PC-3 (cell line): ENCODE results near the gene NRAP. TPM values are rescaled to one million over a fixed set of nuclear protein-coding genes. Genes with fewer than 3 reads are reported as not detected.

ENCODE experiments used
- ATAC-seq: fragments of 200-7000 bp; cut with Tn5 transposase; 2 replicates; pipeline ENCODE4 v1.9.1; 2020; ENCODE audit warnings: mild to moderate bottlenecking, moderate library complexity
- BruUV-seq: library from RNA; stranded (reverse); fragments of 400-500 nt; replicated peaks from 2 replicates; lab custom pipeline; 2021; lab: Mats Ljungman, UMichigan
- CTCF ChIA-PET: fragments of 300-600 bp; sonication (Branson Sonifier 250); formaldehyde crosslinking; loops from one replicate; lab custom pipeline; 2022; ENCODE audit warnings: antibody characterized with exemption; lab: Charles Lee
- POLR2A ChIA-PET: fragments of 300-600 bp; sonication (Branson Sonifier 250); formaldehyde crosslinking; loops from one replicate; lab custom pipeline; 2022; ENCODE audit warnings: antibody characterized with exemption; ENCODE audit not compliant: unreplicated experiment; lab: Charles Lee
- DNase-seq: peaks from one replicate; pipeline ENCODE4 v3.0.0-alpha.2; 2015
- H2AFZ ChIP-seq: fragments of 300-600 bp; sonication (generic); 2 replicates; pipeline ENCODE4 v1.6.0; 2016; ENCODE audit warnings: antibody characterized with exemption, low read length
- H3F3A ChIP-seq: fragments of 300-600 bp; sonication (generic); one replicate; pipeline ENCODE4 v1.6.0; 2017; ENCODE audit warnings: antibody characterized with exemption, low read length, control low read depth, mild to moderate bottlenecking; ENCODE audit not compliant: unreplicated experiment
- H3K27ac ChIP-seq: fragments of 300-600 bp; sonication (generic); 2 replicates; pipeline ENCODE4 v1.5.1; 2016; ENCODE audit warnings: mild to moderate bottlenecking, low read length
- H3K27me3 ChIP-seq: fragments of 300-600 bp; sonication (generic); 2 replicates; pipeline ENCODE4 v1.6.1; 2016; ENCODE audit warnings: low read length, mixed read lengths
- H3K36me3 ChIP-seq: fragments of 300-600 bp; sonication (generic); 2 replicates; pipeline ENCODE4 v1.6.1; 2016; ENCODE audit warnings: low read depth, mixed run types, low read length, mixed read lengths
- H3K4me1 ChIP-seq: fragments of 300-600 bp; sonication (generic); 2 replicates; pipeline ENCODE4 v1.5.1; 2016; ENCODE audit warnings: low read length; ENCODE audit not compliant: insufficient read depth
- H3K4me2 ChIP-seq: fragments of 300-600 bp; sonication (generic); 2 replicates; pipeline ENCODE4 v1.6.0; 2016; ENCODE audit warnings: low read length
- H3K4me3 ChIP-seq: fragments of 300-600 bp; sonication (generic); 2 replicates; pipeline ENCODE4 v1.5.1; 2016; ENCODE audit warnings: mild to moderate bottlenecking, low read length, mixed read lengths
- H3K79me2 ChIP-seq: fragments of 300-600 bp; sonication (generic); 2 replicates; pipeline ENCODE4 v1.6.1; 2017; ENCODE audit warnings: low read length, mixed read lengths
- H3K9ac ChIP-seq: fragments of 300-600 bp; sonication (generic); 2 replicates; pipeline ENCODE4 v1.6.0; 2016; ENCODE audit warnings: mild to moderate bottlenecking, low read length
- H3K9me2 ChIP-seq: fragments of 300-600 bp; sonication (generic); replicated peaks from 2 replicates; pipeline ENCODE4 v1.6.1; 2016; ENCODE audit warnings: mixed run types, low read length, mixed read lengths
- H3K9me3 ChIP-seq: fragments of 300-600 bp; sonication (generic); 2 replicates; pipeline ENCODE4 v1.6.1; 2016; ENCODE audit warnings: low read length, mixed read lengths
- H4K20me1 ChIP-seq: fragments of 300-600 bp; sonication (generic); 2 replicates; pipeline ENCODE4 v1.6.1; 2016; ENCODE audit warnings: low read length, mixed read lengths
- CTCF ChIP-seq: fragments of 300-600 bp; sonication (generic); conservative IDR thresholded peaks from 2 replicates; pipeline ENCODE4 v1.5.1; 2017; ENCODE audit warnings: antibody characterized with exemption, low read depth, mild to moderate bottlenecking, low read length
- EZH2 ChIP-seq: fragments of 300-600 bp; sonication (generic); IDR thresholded peaks from one replicate; pipeline ENCODE4 v1.6.1; 2017; ENCODE audit warnings: antibody characterized with exemption, mild to moderate bottlenecking, low read length; ENCODE audit not compliant: unreplicated experiment
- EZH2phosphoT487 ChIP-seq: fragments of 300-600 bp; sonication (generic); IDR thresholded peaks from 2 replicates; pipeline ENCODE4 v1.6.1; 2018; ENCODE audit warnings: mild to moderate bottlenecking, antibody characterized with exemption, low read length, borderline replicate concordance
- intact Hi-C: fragments of 100-400 bp; cut with micrococcal nuclease; formaldehyde crosslinking; loops from 2 replicates; pipeline ENCODE4 v1.9.0; 2023
- total RNA-seq: library from RNA; depleted of rRNA; stranded (reverse); fragments of >200 nt; gene quantifications from 2 replicates; pipeline ENCODE4 v1.2.3, GENCODE V29; 2014

NRAP gene
- total RNA-seq, 1 experiment from 2014 or later = not detected

- H4K20me1 ChIP-seq = no peaks in the 10 kb centered on the region
- CTCF ChIA-PET = no interaction called here
- POLR2A ChIA-PET = no interaction called here
- H3K4me3 ChIP-seq = no peak overlapping the region
- no peaks in the 10 kb centered on the region for H3K27me3 ChIP-seq
- H2AFZ ChIP-seq = no peak overlapping the region
- H3K4me1 ChIP-seq = no peaks in the 10 kb centered on the region; the same call in 1 of the 2 replicates
- no TSS peak for BruUV-seq
- no peaks in the 10 kb centered on the region for H3K36me3 ChIP-seq
- no peaks in the 10 kb centered on the region for H3K79me2 ChIP-seq
- no peak for TF ChIP-seq EZH2
- TF ChIP-seq CTCF = no peak
- no peak for TF ChIP-seq EZH2phosphoT487
- no peak overlapping the region for H3K4me2 ChIP-seq
- no peak overlapping the region for H3K9ac ChIP-seq
- no peak overlapping the region for H3K27ac ChIP-seq
- no peaks in the 10 kb centered on the region for H3K9me3 ChIP-seq
- H3F3A ChIP-seq = no peaks in the 10 kb centered on the region
- DNase-seq (no peak), ATAC-seq (no peak)
- intact Hi-C loops = no loop called here
- H3K9me2 ChIP-seq = no peaks in the 10 kb centered on the region
Measured at GRCh38 chr10:113555245-113555644, 108.6 kb downstream of the NRAP start.

GRCh38 chr10:113554214-113554613, 109.6 kb downstream of the NRAP start:
- Histone ChIP-seq H3K9me2 (no peaks in the 10 kb centered on the region), H3K27me3 (no peaks in the 10 kb centered on the region), H4K20me1 (no peaks in the 10 kb centered on the region), H2AFZ (no peak overlapping the region), H3K4me3 (no peak overlapping the region), H3K9ac (no peak overlapping the region), H3K9me3 (no peaks in the 10 kb centered on the region), H3K36me3 (no peaks in the 10 kb centered on the region), H3F3A (no peaks in the 10 kb centered on the region), H3K4me1 (no peaks in the 10 kb centered on the region; the same call in 1 of the 2 replicates), H3K79me2 (no peaks in the 10 kb centered on the region), H3K4me2 (no peak overlapping the region), H3K27ac (no peak overlapping the region)
- no peak for ATAC-seq
- TF ChIP-seq EZH2 (no peak), EZH2phosphoT487 (no peak), CTCF (no peak)
- ChIA-PET POLR2A (no interaction called here), CTCF (no interaction called here)
- intact Hi-C loops = no loop called here
- BruUV-seq = no TSS peak
- no peak for DNase-seq

GRCh38 chr10:113553149-113553548, 110.7 kb downstream of the NRAP start:
- ChIA-PET CTCF (no interaction called here), POLR2A (no interaction called here)
- Histone ChIP-seq H3K4me2 (no peak overlapping the region), H3K9me3 (no peaks in the 10 kb centered on the region), H3K79me2 (no peaks in the 10 kb centered on the region), H3K9me2 (no peaks in the 10 kb centered on the region), H3K4me1 (no peaks in the 10 kb centered on the region; the same call in 1 of the 2 replicates), H3K27ac (no peak overlapping the region), H3K9ac (no peak overlapping the region), H3K4me3 (no peak overlapping the region), H3K36me3 (no peaks in the 10 kb centered on the region), H4K20me1 (no peaks in the 10 kb centered on the region), H3F3A (no peaks in the 10 kb centered on the region), H2AFZ (no peak overlapping the region), H3K27me3 (no peaks in the 10 kb centered on the region)
- intact Hi-C loops = no loop called here
- BruUV-seq = no TSS peak
- ATAC-seq = no peak
- no peak for DNase-seq
- no peak for TF ChIP-seq EZH2phosphoT487
- TF ChIP-seq CTCF = no peak
- TF ChIP-seq EZH2 = no peak
